Upper lobe of right lung (tissue), 1 donor: ENCODE measurements around the gene SF3A2. TPM values are rescaled to one million over a fixed set of nuclear protein-coding genes. Genes with fewer than 3 reads are reported as not detected.

Source experiments
- ATAC-seq: fragments of 200-7000 bp; cut with Tn5 transposase; one replicate; pipeline ENCODE4 v1.9.1; 2020; ENCODE audit warnings: mild to moderate bottlenecking, moderate library complexity
- DNase-seq: peaks from one replicate; pipeline ENCODE4 v3.0.0-alpha.2; 2020
- H3K27ac ChIP-seq: fragments of 200-600 bp; one replicate; pipeline ENCODE4 v1.8.0; 2022
- H3K27me3 ChIP-seq: fragments of 200-600 bp; one replicate; pipeline ENCODE4 v1.8.0; 2022; ENCODE audit warnings: mild to moderate bottlenecking
- H3K36me3 ChIP-seq: fragments of 200-600 bp; one replicate; pipeline ENCODE4 v1.8.0; 2022
- H3K4me1 ChIP-seq: fragments of 200-600 bp; one replicate; pipeline ENCODE4 v1.8.0; 2022
- H3K4me3 ChIP-seq: fragments of 200-600 bp; one replicate; pipeline ENCODE4 v1.8.0; 2022; ENCODE audit warnings: mild to moderate bottlenecking
- H3K9me3 ChIP-seq: fragments of 200-600 bp; one replicate; pipeline ENCODE4 v1.8.0; 2022
- CTCF ChIP-seq: fragments of 200-600 bp; IDR thresholded peaks from one replicate; pipeline ENCODE4 v1.8.0; 2022; ENCODE audit warnings: antibody characterized with exemption
- intact Hi-C: fragments of 100-400 bp; cut with DNase I; formaldehyde crosslinking; loops from one replicate; pipeline ENCODE4 v1.11.0; 2022
- total RNA-seq: library from RNA; stranded (reverse); fragmentation: NEBNext Ultra II Directional; extraction: Animal tissue kit (Norgen Biotek cat#: 25700); gene quantifications from one replicate; pipeline ENCODE4 v1.2.1, GENCODE V29; 2021
- donor health status: DM: no; HTN: yes; CAD: no; lungs with severe emphysema.

The SF3A2 gene
- total RNA-seq, 1 donor from 2014 or later, result 67.1 TPM

- no peak for TF ChIP-seq CTCF
- Histone ChIP-seq H3K27ac (no peak overlapping the region), H3K4me3 (no peak overlapping the region), H3K9me3 (no peaks in the 10 kb centered on the region), H3K27me3 (no peaks in the 10 kb centered on the region), H3K36me3 (peaks cover 81% of the 10 kb centered on the region), H3K4me1 (no peaks in the 10 kb centered on the region)
- intact Hi-C loops, result loop anchor here (10.0 kb wide), 1 partner anchor 74 kb away; the partner anchor contains the start of gene AP3D1
- DNase-seq, result no peak
- no peak for ATAC-seq
These were observed 8.2 kb upstream of the SF3A2 start for GRCh38 chr19:2228157-2229030.

- H3K27ac ChIP-seq, result no peak overlapping the region
- no peaks in the 10 kb centered on the region for H3K27me3 ChIP-seq
- intact Hi-C loops, result loop anchor here (10.0 kb wide), 1 partner anchor 75 kb away; the partner anchor contains the start of gene AP3D1
- ATAC-seq (no peak), DNase-seq (no peak)
- no peak for TF ChIP-seq CTCF
- H3K4me3 ChIP-seq, result no peak overlapping the region
- no peaks in the 10 kb centered on the region for H3K4me1 ChIP-seq
- H3K9me3 ChIP-seq, result no peaks in the 10 kb centered on the region
- peaks cover 78% of the 10 kb centered on the region for H3K36me3 ChIP-seq
These were observed 7.3 kb upstream of the SF3A2 start for GRCh38 chr19:2229103-2230032.

GRCh38 chr19:2230033-2230531 is 6.5 kb upstream of the SF3A2 start:
- Histone ChIP-seq H3K4me1 (peaks cover 5% of the 10 kb centered on the region), H3K27ac (no peak overlapping the region), H3K36me3 (peaks cover 72% of the 10 kb centered on the region), H3K4me3 (no peak overlapping the region), H3K27me3 (no peaks in the 10 kb centered on the region), H3K9me3 (no peaks in the 10 kb centered on the region)
- ATAC-seq (no peak), DNase-seq (no peak)
- intact Hi-C loops, result no loop called here
- TF ChIP-seq CTCF, result no peak

- no peak overlapping the region for H3K27ac ChIP-seq
- intact Hi-C loops, result no loop called here
- H3K4me1 ChIP-seq, result peaks cover 7% of the 10 kb centered on the region
- H3K4me3 ChIP-seq, result no peak overlapping the region
- ATAC-seq, result no peak
- H3K9me3 ChIP-seq, result no peaks in the 10 kb centered on the region
- no peak for TF ChIP-seq CTCF
- H3K36me3 ChIP-seq, result peaks cover 63% of the 10 kb centered on the region
- no peak for DNase-seq
- no peaks in the 10 kb centered on the region for H3K27me3 ChIP-seq
These were observed 5.7 kb upstream of the SF3A2 start for GRCh38 chr19:2230807-2231533.

- Histone ChIP-seq H3K9me3 (no peaks in the 10 kb centered on the region), H3K27ac (no peak overlapping the region), H3K4me3 (no peak overlapping the region), H3K36me3 (peaks cover 55% of the 10 kb centered on the region), H3K27me3 (no peaks in the 10 kb centered on the region), H3K4me1 (peaks cover 7% of the 10 kb centered on the region)
- DNase-seq (no peak), ATAC-seq (no peak)
- intact Hi-C loops, result no loop called here
- TF ChIP-seq CTCF, result no peak
These were observed 4.9 kb upstream of the SF3A2 start for GRCh38 chr19:2231621-2232221.
